ENCODE measurements around the gene IGFALS.

The IGFALS gene

DNA sequence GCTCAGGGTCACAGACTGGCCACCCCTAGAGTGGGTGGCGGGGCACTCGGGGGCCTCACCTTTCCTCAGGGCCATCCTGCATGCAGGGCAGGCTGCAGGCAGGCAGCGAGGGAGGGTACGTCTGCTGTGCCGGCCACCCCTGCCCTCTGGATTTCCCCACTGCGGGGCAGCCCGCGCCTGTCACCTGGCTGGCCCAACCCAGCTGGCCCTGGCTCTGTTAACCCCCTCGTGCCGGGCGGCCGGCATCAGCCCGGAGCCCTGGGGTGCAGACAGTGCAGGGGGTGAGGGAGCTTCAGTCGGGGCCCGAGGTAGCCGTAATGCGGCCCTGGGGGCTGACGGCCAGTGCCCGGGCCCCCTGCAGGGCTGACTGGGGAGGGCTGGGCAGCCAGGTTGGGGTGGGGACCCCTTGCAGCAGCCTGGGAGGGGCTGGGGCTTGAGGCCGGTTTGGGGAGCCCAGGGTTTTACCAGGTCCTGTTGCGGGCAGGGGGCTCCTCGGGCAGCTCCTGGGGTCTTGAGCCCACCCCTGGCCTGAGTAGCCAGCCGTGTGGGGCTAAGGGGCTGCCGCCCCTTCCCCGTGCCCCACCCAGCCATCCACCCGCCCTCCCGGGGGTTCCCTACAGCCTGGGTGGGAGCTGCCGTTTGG lies at the start of gene IGFALS:
TSS of gene IGFALS (minus strand) at position 128 of the 643 bp plus-strand sequence. CDS start at position 75, 53 bp downstream.
- no peak within 1 kb of the TSS for H3K4me3 ChIP-seq
- H3K27ac ChIP-seq = no peak within 1 kb of the TSS

DNA sequence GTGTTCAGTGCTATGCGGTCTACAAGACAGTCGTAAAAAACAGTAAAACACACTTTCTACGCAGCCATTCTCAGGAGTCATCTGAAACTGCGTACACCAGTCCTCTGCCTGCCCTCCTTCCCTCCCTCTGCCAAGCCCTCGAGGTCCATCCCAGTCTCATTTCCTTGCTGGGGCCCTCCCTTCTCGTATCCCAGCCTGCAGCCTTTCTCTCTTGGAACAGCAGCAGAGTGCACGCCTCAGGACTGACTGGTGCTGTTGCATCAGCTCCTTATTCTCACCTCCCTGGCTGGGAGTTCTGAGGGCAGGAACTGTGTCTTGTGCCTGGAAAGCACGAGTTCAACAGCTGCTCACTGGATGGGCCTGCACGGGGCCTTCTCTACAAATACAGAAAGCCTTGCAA lies 46.0 kb upstream of the IGFALS start:
- no peak overlapping the region for H3K27ac ChIP-seq
- H3K4me3 ChIP-seq = no peak overlapping the region

DNA sequence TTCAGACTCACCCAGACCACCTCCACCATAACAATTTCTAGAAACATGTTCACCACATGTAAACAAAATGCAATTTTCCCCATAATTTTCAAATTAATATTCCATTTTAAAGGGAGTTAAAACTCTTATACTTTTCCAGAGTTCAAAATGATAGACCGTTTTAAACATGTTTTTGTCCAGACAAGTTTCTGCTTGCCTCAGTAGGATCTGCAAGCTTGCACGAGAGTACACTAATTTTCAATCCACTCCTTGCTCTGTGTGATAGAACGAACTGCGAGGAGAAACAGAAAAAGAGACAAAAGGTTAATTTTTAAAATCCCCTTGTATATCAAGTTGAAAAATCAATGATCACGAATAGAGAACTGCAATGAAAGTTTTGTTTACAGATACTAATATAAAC lies 40.6 kb upstream of the IGFALS start:
- peak overlapping the region in 9 of 21 experiments; percentile 6 to 69 (median 39) for H3K27ac ChIP-seq
- H3K4me3 ChIP-seq = no peak overlapping the region

DNA sequence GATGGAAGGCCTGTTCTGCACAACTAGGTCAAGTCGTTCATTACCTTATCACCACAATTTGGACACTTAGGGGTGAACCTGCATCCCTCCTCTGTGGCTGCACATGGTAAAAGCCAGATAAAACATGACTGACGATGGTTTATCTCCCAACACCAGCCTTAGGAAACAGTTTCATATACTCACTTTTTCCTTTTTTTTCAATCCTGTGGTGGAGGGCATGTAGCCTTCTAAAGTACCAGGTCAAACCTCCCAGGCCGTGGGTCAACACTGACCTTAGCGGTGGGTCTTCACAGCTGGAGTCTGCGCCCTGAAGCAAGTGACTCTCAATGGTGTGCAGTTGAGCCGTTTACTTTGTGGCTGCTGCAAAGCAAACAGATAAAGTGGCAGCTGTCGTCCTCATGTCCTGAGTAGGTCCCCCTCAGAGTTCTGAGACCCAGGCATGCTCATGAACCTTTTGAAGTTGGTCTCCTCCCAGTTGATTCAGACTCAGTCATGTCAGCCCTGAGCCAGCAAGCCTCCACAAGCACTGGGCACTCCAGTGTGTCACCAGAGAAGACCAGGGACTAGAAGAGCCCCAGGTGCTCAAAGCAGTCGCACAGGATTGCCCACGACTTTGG lies 39.4 kb upstream of the IGFALS start:
- Histone ChIP-seq H3K4me3 (no peak overlapping the region), H3K27ac (peak overlapping the region in 7 of 21 experiments; percentile 5 to 69 (median 39))

DNA sequence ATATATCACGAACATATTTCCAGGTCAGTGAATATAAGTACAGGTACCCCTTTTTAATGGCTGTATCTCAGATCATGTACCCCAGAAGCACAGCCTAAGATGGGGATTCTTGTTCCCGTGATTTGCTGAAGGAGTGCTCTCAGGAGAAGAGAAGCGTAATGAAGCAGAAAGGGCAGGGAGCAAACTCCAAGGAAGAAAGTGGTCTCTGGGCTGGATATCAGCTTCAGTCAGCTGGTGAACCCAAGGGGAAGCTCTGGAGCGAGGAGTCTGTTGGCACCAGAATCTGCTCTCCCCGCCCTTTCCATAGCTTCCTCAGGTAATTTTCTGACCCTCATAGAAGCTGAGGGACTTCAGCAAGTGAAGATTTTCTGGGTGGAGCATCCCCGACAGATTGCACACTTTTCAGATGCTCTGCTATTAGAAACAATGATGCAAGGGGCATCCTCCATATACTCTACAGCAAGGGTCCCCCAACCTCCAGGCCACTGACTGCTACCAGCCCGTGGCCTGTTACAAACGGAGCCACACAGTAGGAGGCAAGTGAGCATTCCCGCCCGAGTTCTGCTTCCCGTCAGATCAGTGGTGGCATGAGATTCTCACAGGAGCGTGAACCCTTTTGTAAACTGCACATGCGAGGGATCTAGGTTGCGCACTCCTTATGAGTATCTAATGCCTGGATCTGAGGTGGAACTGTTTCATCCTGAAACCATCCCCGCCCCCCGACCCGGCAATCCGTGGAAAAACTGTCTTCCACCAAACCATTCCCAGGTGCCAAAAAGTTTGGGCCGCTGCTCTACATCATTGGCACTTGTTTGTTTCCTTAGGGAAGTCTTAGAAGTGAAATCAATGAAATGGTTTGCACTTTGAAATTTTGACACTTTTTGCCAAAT lies 37.9 kb upstream of the IGFALS start:
- H3K27ac ChIP-seq = no peak overlapping the region
- no peak overlapping the region for H3K4me3 ChIP-seq

DNA sequence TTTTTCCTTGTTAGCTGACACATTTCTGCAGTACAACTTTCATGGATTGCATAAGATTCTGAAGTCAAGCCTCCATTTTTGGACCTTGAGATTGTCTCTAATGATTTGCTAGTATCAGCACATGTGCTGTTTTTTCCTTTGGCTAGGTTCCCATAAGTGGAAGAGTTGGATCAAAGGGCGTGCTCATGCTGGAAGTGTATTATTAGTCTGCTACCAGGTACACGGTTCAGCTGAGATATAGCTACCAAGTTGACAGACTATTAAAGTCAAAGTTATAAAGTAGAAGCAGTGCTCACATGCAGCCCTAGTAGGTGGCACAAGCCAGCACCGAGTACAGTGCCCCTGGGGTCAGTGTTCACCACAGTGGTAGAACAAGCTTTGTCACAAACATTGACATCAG lies 36.7 kb upstream of the IGFALS start:
- Histone ChIP-seq H3K27ac (no peak overlapping the region), H3K4me3 (no peak overlapping the region)

DNA sequence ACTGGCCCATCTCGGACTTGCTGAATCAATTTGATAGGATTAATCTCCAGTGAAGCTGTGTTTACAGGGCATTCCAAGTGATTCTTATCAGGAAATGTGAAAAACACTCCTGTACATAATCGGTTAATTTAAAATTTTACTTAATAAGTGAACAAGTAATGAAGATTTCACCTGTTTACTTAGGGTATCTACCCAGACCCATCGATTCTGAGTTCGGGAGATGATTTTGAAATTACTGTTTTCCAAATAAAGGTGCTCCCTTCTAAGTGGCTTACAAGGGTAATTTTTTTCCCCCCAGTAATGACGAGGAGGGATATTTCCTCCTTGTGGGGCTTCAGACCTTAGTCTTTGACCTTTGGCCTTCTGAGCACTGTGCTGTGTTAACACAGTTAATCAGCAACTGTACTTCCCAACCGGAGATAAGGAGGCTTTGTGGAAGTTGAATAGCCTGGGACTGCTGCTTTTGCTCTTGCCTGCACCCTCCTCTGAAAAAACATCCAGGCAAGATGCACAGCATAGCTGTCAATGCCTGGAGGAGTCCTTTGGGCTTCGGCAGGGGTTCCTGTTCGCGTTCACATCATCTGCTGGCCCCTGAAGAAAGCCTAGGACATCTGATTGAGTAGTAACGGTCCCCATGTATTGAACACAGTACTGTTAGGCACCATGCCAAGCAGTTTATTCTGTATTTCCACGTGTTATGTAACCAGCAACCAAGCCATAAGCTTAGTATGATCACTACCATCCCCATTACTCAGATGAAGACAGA lies 35.3 kb upstream of the IGFALS start:
- Histone ChIP-seq H3K27ac (no peak overlapping the region), H3K4me3 (no peak overlapping the region)

DNA sequence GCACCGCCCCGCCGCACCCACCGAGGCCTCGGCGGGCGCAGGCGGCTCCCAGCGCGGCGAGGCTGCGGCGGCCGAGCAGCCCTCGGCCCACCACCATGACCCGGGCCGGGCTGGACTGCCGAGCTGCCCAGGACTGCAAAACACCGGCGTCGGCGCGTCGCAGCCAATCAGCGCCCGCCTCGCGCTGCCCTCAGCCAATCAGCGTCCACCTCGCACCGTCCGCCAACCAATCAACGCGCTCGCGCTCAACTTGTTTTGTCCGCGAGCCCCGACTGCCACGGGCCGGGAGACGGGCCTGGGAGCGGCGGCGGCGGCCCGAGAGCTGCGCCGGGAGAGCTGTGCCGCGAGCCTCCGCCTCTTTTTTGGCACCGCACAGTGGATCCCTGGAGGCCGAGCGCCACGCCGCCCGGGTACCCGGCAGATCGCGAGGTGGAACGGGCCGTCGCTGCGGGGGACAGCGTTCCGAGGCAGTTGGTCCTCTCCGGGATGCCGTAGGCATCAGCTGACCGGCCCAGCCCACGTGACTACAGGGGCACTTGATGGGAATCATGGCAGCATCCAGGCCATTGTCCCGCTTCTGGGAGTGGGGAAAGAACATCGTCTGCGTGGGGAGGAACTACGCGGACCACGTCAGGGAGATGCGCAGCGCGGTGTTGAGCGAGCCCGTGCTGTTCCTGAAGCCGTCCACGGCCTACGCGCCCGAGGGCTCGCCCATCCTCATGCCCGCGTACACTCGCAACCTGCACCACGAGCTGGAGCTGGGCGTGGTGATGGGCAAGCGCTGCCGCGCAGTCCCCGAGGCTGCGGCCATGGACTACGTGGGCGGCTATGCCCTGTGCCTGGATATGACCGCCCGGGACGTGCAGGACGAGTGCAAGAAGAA lies 33.4 kb upstream of the IGFALS start, which contains the start of the genes FAHD1 and HAGH:
TSS of gene FAHD1 (plus strand) at position 516 of the 883 bp plus-strand sequence. CDS start at position 549, 33 bp downstream.
TSS of gene HAGH (minus strand) at position 135 of the 883 bp plus-strand sequence. CDS start at position 97, 38 bp downstream.
- peak within 1 kb of the TSS; percentile 47 to 94 (median 69) for H3K4me3 ChIP-seq
- peak within 1 kb of the TSS; percentile 56 to 87 (median 78) for H3K27ac ChIP-seq

DNA sequence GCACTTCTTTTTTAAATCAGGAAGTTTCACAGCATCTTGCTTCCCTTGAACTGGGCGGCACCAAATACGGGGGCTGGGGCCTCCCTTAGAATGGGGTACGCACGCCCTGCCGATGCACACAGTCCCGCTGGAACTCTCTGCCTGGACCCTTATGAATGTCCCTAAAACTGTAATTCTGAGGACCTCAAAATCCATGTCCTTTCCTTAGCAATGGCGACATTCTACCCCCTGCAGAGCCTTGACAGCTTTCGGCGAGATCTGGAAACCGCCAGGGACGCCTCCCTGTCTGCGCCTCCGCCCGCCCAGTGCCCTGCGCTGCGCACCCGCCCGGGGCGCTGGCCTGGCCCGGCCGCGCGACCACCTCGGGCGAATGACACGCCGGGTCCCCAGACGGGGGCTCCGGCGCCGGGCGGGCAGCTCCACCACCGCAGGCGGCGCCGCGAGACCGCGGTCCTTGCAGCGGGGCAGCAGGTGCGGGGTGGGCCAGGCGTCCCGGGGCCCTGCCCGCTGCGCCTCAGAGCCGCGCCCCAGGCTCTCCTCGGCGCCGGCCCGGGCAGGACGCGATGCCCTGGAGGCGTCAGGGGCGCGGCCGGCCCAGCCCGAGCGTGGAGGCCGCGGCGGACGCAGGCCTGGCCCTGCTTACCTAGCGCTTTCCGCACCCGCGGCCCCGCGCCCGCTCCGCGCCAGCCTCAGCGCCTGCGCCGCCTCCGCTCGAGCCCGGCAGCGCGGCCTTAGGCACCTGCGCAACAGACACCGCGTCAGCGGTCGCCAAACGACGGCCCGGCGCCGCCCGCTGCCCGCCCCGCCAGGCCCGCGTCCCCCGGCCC lies 32.6 kb upstream of the IGFALS start:
- H3K4me3 ChIP-seq = peak overlapping the region; percentile 47 to 94 (median 69)
- H3K27ac ChIP-seq = peak overlapping the region in 19 of 21 experiments; percentile 25 to 82 (median 68)

DNA sequence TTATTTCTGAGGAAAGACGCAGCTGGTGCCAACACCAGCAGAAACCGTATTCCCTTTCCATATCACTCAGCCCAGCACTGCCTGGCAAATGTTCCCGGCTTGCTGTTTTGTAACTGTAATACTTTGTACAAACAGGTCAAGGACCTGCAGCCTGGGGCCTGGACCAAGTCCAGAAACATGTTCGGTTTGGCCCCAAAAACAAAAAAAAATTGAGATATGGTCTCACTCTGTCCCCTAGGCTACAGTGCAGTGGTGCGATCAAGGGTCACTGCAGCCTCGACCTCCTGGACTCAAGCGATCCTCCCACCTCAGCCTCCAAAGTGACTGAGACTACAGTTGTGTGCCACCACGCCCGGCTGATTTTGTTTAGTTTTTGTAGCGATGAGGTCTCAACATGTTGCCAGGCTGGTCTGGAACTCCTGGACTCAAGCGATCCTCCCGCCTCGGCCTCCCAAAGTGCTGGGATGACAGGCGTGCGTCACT lies 31.9 kb upstream of the IGFALS start:
- peak overlapping the region in 12 of 21 experiments; percentile 34 to 82 (median 76) for H3K27ac ChIP-seq
- H3K4me3 ChIP-seq = peak overlapping the region in 6 of 7 experiments; percentile 47 to 94 (median 76)

DNA sequence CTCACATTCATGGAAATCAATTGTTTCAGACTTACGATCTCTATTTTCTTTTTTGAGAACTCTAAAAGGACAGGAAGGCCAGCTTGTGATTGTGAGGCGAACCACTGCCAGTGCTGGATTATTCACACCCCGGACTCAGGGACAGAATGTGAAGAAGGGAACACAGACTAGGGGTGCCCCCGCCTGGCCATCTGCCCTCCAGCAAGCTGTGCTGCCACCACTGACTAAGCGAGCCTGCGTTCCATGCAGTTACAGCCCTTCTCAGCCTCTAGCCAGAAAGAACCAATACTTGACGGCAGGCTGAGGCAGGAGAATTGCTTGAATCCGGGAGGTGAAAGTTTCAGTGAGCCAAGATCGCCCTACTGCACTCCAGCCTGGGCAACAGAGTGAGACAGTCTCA lies 30.3 kb upstream of the IGFALS start:
- Histone ChIP-seq H3K27ac (no peak overlapping the region), H3K4me3 (no peak overlapping the region)

DNA sequence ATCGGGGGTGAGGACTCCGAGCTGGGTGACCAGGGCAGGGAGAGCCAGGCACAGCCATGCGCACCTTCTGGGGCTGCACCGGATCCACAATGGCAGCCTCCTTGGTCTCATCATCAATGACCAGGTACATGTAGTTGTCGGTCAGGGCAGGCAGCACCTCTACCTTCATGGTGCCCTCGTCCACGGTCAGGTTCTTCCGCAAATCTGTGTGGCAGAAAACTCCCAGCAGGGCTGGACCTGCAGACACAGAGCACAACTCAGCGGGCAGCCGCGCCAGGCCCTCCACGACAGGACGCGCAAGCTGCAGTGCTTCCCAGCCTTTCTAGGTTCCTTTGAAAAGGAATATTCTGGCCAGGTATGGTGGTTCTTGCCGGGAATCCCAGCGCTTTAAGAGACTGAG lies 29.3 kb upstream of the IGFALS start:
- Histone ChIP-seq H3K4me3 (no peak overlapping the region), H3K27ac (no peak overlapping the region)

DNA sequence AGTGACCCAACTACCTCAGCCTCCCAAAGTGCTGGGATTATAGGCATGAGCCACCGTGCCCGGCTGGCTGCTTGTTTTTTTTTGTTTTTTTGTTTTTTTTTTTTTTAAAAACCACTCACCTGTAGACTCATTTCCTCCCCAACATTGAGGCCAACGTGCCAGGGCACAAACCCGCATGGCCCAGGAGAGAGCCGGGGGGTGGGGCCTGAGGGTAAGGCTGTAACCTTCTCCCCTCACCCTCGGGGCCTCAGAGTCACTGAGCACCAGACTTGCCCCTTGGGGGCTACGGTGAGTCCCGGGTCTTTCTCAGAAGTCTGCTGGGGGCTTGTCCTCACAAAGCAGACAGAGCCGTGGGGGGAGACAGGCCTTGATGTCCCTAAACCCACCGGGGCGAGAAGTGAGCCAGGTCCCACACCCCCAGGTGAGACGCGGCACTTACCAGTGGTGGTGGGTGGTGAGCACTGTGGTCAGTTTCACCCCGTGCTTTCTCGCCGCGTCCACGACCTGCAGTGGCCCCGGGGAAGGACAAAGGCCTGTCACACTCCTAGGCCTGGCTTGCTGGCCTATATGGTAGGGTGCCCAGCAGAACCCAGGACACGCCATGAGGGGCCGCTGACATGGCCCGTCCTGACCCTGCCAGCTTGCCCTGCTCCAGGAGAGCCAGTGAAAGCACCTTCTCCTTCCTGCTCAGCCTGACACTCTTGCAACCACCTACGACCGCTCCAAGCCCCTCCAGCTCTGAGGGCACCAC lies 28.5 kb upstream of the IGFALS start:
- Histone ChIP-seq H3K27ac (no peak overlapping the region), H3K4me3 (no peak overlapping the region)

DNA sequence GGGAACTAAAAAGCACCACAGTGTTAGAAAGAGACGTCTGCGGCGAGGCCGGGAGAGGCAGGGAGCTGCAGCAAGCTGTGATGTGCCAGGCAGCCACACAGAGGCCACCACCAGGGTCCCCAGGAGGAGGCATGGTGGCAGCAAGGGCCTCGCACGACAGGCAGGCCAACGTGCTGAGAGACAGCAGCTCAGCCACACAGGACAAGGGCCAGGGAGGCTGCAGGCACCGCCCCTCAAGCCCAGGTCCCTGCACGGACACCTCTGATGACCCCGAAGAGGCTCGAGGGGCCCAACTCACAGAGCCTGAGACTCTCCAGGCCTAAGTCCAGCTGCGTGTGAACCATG lies 27.4 kb upstream of the IGFALS start:
- Histone ChIP-seq H3K27ac (no peak overlapping the region), H3K4me3 (no peak overlapping the region)

DNA sequence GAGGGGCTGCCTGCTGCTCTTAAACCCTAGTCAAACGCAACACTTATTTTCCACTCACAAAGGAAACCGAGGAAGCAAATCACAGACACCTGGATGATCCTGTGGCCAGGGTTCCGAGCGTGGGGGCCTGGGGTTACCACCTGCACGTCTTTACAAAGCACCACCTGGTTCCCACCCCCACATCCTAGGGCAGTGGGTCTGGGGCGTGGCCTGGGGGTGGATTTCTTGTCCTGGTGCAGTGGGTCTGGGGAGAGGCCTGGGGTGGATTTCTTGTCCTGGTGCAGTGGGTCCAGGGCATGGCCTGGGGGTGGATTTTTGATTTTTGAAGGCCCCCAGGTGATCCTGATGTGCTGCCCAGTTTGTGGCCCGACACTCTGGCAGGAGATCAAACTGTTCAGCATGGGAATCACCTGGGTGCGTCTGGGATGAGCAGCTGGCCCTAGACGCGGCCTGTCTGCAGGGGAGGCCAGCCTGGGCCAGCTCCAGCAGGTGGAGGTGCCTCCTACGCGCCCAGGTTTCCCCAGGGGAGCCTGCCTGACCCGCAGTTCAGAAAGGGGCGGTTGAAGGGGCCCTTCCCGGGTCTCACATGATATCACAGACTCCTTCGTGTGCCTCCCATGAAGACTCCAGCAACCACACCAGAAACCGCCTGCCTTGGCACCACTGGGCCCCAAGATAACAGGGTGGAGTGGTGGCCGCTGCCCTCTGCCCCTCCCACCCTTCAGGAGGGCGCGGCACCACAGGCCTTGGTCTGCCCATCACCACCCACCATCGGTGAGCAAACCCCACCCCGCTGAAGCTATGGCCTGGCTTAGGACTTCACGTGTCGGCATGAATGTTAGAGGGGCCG lies 26.8 kb upstream of the IGFALS start:
- H3K27ac ChIP-seq = no peak overlapping the region
- H3K4me3 ChIP-seq = no peak overlapping the region

DNA sequence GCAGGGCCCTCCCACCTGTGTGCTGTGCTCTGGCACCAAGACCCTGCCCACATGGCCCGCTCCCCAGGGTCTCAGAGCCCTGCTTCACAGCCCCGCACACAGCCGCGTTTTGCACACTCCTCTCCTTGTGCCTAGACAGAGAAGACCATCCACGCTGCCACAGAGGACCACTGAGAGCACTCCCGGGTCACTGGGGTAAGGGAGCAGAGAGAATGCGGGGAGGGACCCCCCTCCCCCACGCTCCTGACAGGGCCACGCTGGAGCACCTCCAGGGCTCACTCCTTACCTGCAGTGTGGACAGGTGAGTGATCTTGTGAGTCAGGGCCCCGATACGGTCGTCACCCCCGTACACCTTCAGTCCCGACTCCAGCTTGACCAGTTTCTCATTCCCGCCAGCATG lies 26.1 kb upstream of the IGFALS start:
- no peak overlapping the region for H3K27ac ChIP-seq
- no peak overlapping the region for H3K4me3 ChIP-seq
